ENCODE results near the gene CTAGE9. TPM values are rescaled to one million over a fixed set of nuclear protein-coding genes. Genes with fewer than 3 reads are reported as not detected.

Gene CTAGE9
- polyA plus RNA-seq, 3 donors, result not detected

DNA sequence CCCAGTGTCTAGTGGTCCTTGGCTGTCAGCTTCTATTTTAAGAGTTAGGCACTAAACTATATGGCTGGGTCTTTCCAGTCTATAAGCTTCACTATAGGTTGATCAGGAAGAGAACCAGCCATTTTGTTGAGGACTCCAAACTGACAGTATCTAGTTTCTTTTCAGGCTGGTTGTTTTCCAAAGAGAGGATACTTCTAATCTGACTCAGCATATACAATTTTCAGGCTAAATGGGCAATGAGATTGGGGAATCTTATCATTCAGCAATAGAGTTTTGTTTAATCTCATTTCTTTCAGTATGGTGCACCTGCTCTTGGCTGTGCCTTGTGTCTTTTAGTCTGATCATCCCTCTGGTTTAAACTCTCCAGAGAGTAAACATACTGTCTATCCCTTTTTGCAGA is 20.4 kb upstream of the CTAGE9 start:
- H3K4me1 Mint-ChIP-seq, result no peaks in the 10 kb centered on the region
- no peaks in the 10 kb centered on the region for H3K36me3 ChIP-seq (replicated peaks in 1 of 2; ENCODE audit: control insufficient read depth in 1 of 2, insufficient read depth in 2 of 2, low read length in 2 of 2)
- H3K4me3 Mint-ChIP-seq, result no peak overlapping the region
- peaks cover 0 to 3% (median 0%) of the 10 kb centered on the region in 7 donors for H3K9me3 Mint-ChIP-seq
- H2AFZ ChIP-seq (ENCODE audit: insufficient read depth, low read depth, low read length, poor library complexity, severe bottlenecking), result no peak overlapping the region
- H4K20me1 ChIP-seq (ENCODE audit: insufficient read depth, low read length), result no peaks in the 10 kb centered on the region
- intact Hi-C loops (cut with micrococcal nuclease), result no loop called here
- TF ChIP-seq, protein P1, sequence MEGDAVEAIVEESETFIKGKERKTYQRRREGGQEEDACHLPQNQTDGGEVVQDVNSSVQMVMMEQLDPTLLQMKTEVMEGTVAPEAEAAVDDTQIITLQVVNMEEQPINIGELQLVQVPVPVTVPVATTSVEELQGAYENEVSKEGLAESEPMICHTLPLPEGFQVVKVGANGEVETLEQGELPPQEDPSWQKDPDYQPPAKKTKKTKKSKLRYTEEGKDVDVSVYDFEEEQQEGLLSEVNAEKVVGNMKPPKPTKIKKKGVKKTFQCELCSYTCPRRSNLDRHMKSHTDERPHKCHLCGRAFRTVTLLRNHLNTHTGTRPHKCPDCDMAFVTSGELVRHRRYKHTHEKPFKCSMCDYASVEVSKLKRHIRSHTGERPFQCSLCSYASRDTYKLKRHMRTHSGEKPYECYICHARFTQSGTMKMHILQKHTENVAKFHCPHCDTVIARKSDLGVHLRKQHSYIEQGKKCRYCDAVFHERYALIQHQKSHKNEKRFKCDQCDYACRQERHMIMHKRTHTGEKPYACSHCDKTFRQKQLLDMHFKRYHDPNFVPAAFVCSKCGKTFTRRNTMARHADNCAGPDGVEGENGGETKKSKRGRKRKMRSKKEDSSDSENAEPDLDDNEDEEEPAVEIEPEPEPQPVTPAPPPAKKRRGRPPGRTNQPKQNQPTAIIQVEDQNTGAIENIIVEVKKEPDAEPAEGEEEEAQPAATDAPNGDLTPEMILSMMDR (IDR thresholded peaks at IDR 0.05), result no peak
- H3K4me1 ChIP-seq (ENCODE audit: control insufficient read depth in 1 of 2, insufficient read depth in 2 of 2, low read length in 2 of 2), result no peaks in the 10 kb centered on the region
- no peaks in the 10 kb centered on the region for H3K79me2 ChIP-seq (ENCODE audit: insufficient read depth, low read length)
- no peak overlapping the region for H3K27ac Mint-ChIP-seq
- no peak for DNase-seq
- H3K27me3 ChIP-seq (ENCODE audit: control insufficient read depth in 2 of 2, insufficient read depth in 2 of 2, low read length in 2 of 2), result no peaks in the 10 kb centered on the region
- no peak overlapping the region for H3K4me2 ChIP-seq (replicated peaks; ENCODE audit: extremely low read depth, low read length, poor library complexity, severe bottlenecking)
- no peaks in the 10 kb centered on the region for H3K36me3 Mint-ChIP-seq
- H3K27me3 Mint-ChIP-seq (ENCODE audit: low read depth in 3 of 3), result peaks cover 0 to 5% (median 0%) of the 10 kb centered on the region in 3 donors
- no peak overlapping the region for H3K4me3 ChIP-seq (replicated peaks in 1 of 3; ENCODE audit: low read depth in 2 of 3, low read length in 3 of 3)
- H3K9ac ChIP-seq (ENCODE audit: insufficient read depth, low read length, poor library complexity, severe bottlenecking), result no peak overlapping the region
- H3K9me3 ChIP-seq (replicated peaks in 1 of 2; ENCODE audit: control insufficient read depth in 1 of 2, insufficient read depth in 1 of 2, low read length in 2 of 2), result no peaks in the 10 kb centered on the region
- H3K27ac ChIP-seq (ENCODE audit: low read depth in 1 of 2, low read length in 2 of 2), result no peak overlapping the region

DNA sequence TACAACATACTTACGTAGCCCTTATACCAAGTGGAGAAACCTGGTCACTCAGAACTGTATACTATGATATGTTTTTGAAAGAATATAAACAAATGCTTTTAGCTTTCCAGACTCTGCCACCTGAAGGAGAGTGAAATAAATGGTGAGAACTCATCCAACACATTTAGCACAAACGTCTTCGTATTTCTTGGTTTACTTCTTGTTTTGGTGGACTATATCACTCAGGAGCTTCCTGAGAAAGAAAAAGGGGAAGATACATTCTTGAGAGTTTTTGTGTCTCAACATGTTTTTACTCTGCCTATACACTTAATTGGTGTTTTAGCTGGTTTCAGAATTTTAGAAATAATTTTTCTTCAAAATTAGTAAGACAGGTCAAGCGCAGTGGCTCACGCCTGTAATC is 19.4 kb upstream of the CTAGE9 start:
- Histone ChIP-seq H3K9me3 (replicated peaks in 1 of 2; ENCODE audit: control insufficient read depth in 1 of 2, insufficient read depth in 1 of 2, low read length in 2 of 2) (no peaks in the 10 kb centered on the region), H3K27ac (ENCODE audit: low read depth in 1 of 2, low read length in 2 of 2) (no peak overlapping the region), H3K79me2 (ENCODE audit: insufficient read depth, low read length) (no peaks in the 10 kb centered on the region), H4K20me1 (ENCODE audit: insufficient read depth, low read length) (no peaks in the 10 kb centered on the region), H3K4me2 (replicated peaks; ENCODE audit: extremely low read depth, low read length, poor library complexity, severe bottlenecking) (no peak overlapping the region), H3K36me3 (replicated peaks in 1 of 2; ENCODE audit: control insufficient read depth in 1 of 2, insufficient read depth in 2 of 2, low read length in 2 of 2) (no peaks in the 10 kb centered on the region), H3K9ac (ENCODE audit: insufficient read depth, low read length, poor library complexity, severe bottlenecking) (no peak overlapping the region), H2AFZ (ENCODE audit: insufficient read depth, low read depth, low read length, poor library complexity, severe bottlenecking) (no peak overlapping the region), H3K4me1 (ENCODE audit: control insufficient read depth in 1 of 2, insufficient read depth in 2 of 2, low read length in 2 of 2) (no peaks in the 10 kb centered on the region), H3K27me3 (ENCODE audit: control insufficient read depth in 2 of 2, insufficient read depth in 2 of 2, low read length in 2 of 2) (no peaks in the 10 kb centered on the region), H3K4me3 (replicated peaks in 1 of 3; ENCODE audit: low read depth in 2 of 3, low read length in 3 of 3) (no peak overlapping the region)
- Mint-ChIP-seq H3K4me3 (no peak overlapping the region), H3K4me1 (no peaks in the 10 kb centered on the region), H3K36me3 (no peaks in the 10 kb centered on the region), H3K27ac (no peak overlapping the region), H3K27me3 (ENCODE audit: low read depth in 3 of 3) (peaks cover 0 to 5% (median 0%) of the 10 kb centered on the region in 3 donors), H3K9me3 (peaks cover 0 to 3% (median 0%) of the 10 kb centered on the region in 7 donors)
- intact Hi-C loops (cut with micrococcal nuclease), result no loop called here
- TF ChIP-seq, protein P1 (IDR thresholded peaks at IDR 0.05), result no peak
- DNase-seq, result no peak
- no CpG with 5 or more reads among the region's 5 CpGs for WGBS (ENCODE audit: insufficient coverage)
